BE2C (cell line): ENCODE results near the gene MFSD2B. TPM values are rescaled to one million over a fixed set of nuclear protein-coding genes. Genes with fewer than 3 reads are reported as not detected.

ENCODE experiments used
- DNase-seq: peaks from one replicate; pipeline ENCODE4 v3.0.0-alpha.2; 2020
- H3K27me3 ChIP-seq: fragments of 250-450 bp; sonication (Bioruptor Pico); 2 replicates; pipeline ENCODE4 v1.5.1; 2020; ENCODE audit warnings: mild to moderate bottlenecking
- H3K36me3 ChIP-seq: fragments of 250-450 bp; sonication (Bioruptor Pico); 2 replicates; pipeline ENCODE4 v1.5.1; 2020; ENCODE audit warnings: mild to moderate bottlenecking
- H3K4me1 ChIP-seq: fragments of 250-450 bp; sonication (Bioruptor Pico); 2 replicates; pipeline ENCODE4 v1.5.1; 2020
- H3K4me3 ChIP-seq: 2 replicates; pipeline ENCODE4 v1.5.1; 2011; ENCODE audit warnings: low read depth, low read length
- H3K9me3 ChIP-seq: fragments of 250-450 bp; sonication (Bioruptor Pico); 2 replicates; pipeline ENCODE4 v1.5.1; 2020
- polyA plus RNA-seq: library from polyadenylated mRNA; unstranded; fragments of >200 nt; gene quantifications from one replicate; pipeline ENCODE4 v1.2.1, GENCODE V29; 2012; ENCODE audit warnings: low read depth, missing spikeins; ENCODE audit not compliant: insufficient read length, insufficient read depth
- TF ChIP-seq, protein P1 (sequence below): IDR thresholded peaks from 2 replicates; pipeline ENCODE4 v1.5.1; 2012; ENCODE audit warnings: mild to moderate bottlenecking, low read depth, low read length

The MFSD2B gene, protein sequence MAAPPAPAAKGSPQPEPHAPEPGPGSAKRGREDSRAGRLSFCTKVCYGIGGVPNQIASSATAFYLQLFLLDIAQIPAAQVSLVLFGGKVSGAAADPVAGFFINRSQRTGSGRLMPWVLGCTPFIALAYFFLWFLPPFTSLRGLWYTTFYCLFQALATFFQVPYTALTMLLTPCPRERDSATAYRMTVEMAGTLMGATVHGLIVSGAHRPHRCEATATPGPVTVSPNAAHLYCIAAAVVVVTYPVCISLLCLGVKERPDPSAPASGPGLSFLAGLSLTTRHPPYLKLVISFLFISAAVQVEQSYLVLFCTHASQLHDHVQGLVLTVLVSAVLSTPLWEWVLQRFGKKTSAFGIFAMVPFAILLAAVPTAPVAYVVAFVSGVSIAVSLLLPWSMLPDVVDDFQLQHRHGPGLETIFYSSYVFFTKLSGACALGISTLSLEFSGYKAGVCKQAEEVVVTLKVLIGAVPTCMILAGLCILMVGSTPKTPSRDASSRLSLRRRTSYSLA
- polyA plus RNA-seq: 4.2 TPM

DNA sequence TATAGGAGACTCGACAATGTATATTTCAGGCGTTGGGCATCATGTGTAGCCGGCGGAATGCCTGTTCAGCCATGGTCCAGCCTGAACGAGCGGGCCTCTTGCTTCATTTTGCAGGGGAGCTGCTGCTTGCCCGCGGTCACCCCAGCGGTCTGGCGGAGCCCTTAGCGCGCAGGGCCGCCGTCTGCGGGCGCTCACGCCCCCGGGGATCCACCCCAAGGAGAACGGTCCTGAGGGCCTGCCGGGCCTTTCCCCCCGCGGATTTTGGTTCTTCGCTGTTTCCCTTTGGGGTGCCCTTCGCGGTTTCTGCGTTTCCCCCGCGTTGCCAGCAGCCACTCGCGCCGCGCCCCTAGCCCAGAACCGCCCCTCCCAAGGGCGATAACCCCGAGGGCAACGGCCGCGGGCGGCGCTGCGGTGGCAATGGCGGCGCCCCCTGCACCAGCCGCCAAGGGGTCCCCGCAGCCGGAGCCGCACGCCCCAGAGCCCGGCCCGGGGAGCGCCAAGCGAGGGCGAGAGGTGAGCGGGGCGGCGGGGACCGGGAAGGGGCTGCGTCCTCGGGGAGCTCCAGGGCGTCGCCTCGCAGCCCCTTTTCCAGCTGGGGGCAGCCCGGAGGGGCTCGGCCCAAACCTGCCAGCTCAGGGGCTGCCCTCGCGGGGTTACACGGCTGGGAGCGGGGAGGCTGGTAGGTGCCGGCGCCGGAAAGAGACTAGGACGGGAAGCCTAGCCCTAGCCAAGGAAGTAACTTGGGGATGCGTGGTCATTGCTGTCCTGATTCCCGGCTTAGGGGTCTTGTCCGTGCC lies at the start of gene MFSD2B:
Gene MFSD2B (plus strand): TSS at position 406 of the 797 bp plus-strand sequence. CDS start 12 bp downstream, at position 418.
- H3K4me3 ChIP-seq: peak within 1 kb of the TSS; percentile 51

GRCh38 chr2:23967846-23968245 lies 42.0 kb upstream of the MFSD2B start:
- Histone ChIP-seq H3K9me3 (no peaks in the 10 kb centered on the region), H3K27me3 (no peaks in the 10 kb centered on the region), H3K4me3 (no peak overlapping the region), H3K4me1 (no peaks in the 10 kb centered on the region), H3K36me3 (no peaks in the 10 kb centered on the region; the same call in none of the 2 replicates)
- no peak for DNase-seq
- TF ChIP-seq, protein P1, sequence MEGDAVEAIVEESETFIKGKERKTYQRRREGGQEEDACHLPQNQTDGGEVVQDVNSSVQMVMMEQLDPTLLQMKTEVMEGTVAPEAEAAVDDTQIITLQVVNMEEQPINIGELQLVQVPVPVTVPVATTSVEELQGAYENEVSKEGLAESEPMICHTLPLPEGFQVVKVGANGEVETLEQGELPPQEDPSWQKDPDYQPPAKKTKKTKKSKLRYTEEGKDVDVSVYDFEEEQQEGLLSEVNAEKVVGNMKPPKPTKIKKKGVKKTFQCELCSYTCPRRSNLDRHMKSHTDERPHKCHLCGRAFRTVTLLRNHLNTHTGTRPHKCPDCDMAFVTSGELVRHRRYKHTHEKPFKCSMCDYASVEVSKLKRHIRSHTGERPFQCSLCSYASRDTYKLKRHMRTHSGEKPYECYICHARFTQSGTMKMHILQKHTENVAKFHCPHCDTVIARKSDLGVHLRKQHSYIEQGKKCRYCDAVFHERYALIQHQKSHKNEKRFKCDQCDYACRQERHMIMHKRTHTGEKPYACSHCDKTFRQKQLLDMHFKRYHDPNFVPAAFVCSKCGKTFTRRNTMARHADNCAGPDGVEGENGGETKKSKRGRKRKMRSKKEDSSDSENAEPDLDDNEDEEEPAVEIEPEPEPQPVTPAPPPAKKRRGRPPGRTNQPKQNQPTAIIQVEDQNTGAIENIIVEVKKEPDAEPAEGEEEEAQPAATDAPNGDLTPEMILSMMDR: no peak

More for the DNA sequence above, at the start of gene MFSD2B:
- TF ChIP-seq, protein P1: no peak
- Histone ChIP-seq H3K36me3 (no peaks in the 10 kb centered on the region), H3K9me3 (no peaks in the 10 kb centered on the region), H3K27me3 (peaks cover 15% of the 10 kb centered on the region), H3K4me1 (no peaks in the 10 kb centered on the region)
- DNase-seq: peak; percentile 20

DNA sequence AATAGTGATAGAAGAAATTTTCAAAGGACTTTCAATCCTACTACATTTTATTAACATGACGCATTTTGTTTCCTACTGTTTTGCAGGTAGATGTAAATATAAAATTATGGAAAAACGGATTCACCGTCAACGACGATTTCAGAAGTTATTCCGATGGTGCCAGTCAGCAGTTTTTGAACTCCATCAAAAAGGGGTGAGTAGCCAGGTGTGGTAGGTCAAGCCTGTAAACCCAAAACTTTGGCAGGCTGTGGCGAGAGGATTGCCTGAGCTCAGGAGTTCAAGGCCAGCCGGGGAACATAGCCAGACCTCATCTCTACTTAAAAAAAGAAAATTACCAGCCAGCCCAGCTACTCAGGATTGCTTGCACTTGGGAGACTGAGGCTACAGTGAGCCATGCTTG lies 33.0 kb upstream of the MFSD2B start:
- no peaks in the 10 kb centered on the region for H3K4me1 ChIP-seq
- no peaks in the 10 kb centered on the region for H3K27me3 ChIP-seq
- H3K4me3 ChIP-seq: no peak overlapping the region
- no peaks in the 10 kb centered on the region for H3K9me3 ChIP-seq
- DNase-seq: no peak
- peaks cover 17% of the 10 kb centered on the region for H3K36me3 ChIP-seq
- TF ChIP-seq, protein P1: no peak

DNA sequence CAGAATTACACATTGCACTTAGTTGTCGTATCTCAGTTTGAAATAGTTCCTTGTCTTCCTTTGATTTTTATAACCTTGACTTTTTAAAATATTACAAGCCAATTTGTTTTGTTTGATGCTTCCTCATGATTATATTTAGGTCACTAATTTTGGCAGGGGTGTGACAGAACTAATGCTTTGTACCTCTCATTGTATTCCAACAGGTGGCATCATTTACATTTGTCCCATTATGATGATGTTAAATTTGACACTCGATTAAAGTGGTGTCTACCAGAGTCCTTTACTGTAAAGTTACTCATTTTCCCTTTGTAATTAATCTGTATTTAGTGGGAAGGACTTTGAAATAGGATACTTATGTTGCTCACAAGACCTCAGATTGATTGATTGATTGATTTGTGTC lies 21.5 kb upstream of the MFSD2B start:
- Histone ChIP-seq H3K9me3 (no peaks in the 10 kb centered on the region), H3K27me3 (no peaks in the 10 kb centered on the region), H3K4me1 (no peaks in the 10 kb centered on the region), H3K36me3 (no peaks in the 10 kb centered on the region; the same call in none of the 2 replicates), H3K4me3 (no peak overlapping the region)
- no peak for DNase-seq
- TF ChIP-seq, protein P1: peak; percentile 20; the same call in 1 of the 2 replicates

DNA sequence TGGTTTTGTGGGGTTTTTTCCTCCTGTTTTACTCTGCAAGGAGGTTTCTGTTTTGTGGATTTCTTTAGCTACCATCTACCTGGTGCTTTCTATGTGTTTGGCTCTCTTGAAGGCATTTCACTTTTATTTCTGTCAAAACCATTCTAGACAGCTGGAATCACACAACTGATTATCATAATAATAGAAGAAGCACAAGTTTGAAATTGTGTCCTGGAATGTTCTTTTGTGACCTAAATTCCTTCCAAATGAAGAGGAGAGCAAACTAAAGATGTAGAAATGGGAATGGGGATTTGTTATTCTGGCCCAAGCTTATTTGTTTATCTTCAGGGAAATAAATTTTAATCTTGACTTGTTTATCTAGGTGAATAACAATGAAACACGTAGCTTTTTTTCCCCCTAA lies 17.0 kb upstream of the MFSD2B start:
- Histone ChIP-seq H3K9me3 (no peaks in the 10 kb centered on the region), H3K4me3 (no peak overlapping the region), H3K36me3 (no peaks in the 10 kb centered on the region; the same call in none of the 2 replicates), H3K27me3 (no peaks in the 10 kb centered on the region), H3K4me1 (no peaks in the 10 kb centered on the region)
- TF ChIP-seq, protein P1: no peak
- no peak for DNase-seq
